HEK293 (cell line): ENCODE results near the gene FAM3C.

Experiments
- FEZF1 ChIP-seq: fragments of 450-650 bp; formaldehyde crosslinking; IDR thresholded peaks from 2 replicates; pipeline ENCODE4 v1.5.1; 2016; ENCODE audit warnings: missing biosample characterization, missing genetic modification characterization
- GLI2 ChIP-seq: fragments of 450-650 bp; formaldehyde crosslinking; IDR thresholded peaks from 2 replicates; pipeline ENCODE4; 2017; ENCODE audit warnings: missing biosample characterization, missing genetic modification characterization, low read depth, borderline replicate concordance
- ZNF423 ChIP-seq: fragments of 450-650 bp; formaldehyde crosslinking; IDR thresholded peaks from 2 replicates; pipeline ENCODE4 v1.5.1; 2016; ENCODE audit warnings: missing biosample characterization, missing genetic modification characterization
- ZNF610 ChIP-seq: fragments of 450-650 bp; formaldehyde crosslinking; IDR thresholded peaks from 2 replicates; pipeline ENCODE4 v1.5.1; 2016; ENCODE audit warnings: missing biosample characterization, missing genetic modification characterization, borderline replicate concordance

DNA sequence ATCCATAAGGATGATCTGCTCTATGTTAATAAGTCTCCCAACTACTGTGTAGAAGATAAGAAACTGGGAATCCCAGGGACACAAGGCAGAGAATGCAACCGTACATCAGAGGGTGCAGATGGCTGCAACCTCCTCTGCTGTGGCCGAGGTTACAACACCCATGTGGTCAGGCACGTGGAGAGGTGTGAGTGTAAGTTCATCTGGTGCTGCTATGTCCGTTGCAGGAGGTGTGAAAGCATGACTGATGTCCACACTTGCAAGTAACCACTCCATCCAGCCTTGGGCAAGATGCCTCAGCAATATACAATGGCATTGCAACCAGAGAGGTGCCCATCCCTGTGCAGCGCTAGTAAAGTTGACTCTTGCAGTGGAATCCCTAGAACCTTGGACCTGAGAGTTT, 57.0 kb downstream of the FAM3C start:
- no peak for TF ChIP-seq FEZF1 (tag by site-specific recombination)
- TF ChIP-seq ZNF610 (tag by site-specific recombination), result no peak
- no peak for TF ChIP-seq GLI2
- no peak for TF ChIP-seq ZNF423 (tag by site-specific recombination)
